HG03066 (cell line): Measurements from ENCODE around the gene TLL2.

Source experiments
- ATAC-seq: cut with Tn5 transposase; IDR thresholded peaks from one replicate; pipeline ENCODE4 v1.9.1; 2021; ENCODE audit warnings: low read depth; ENCODE audit not compliant: unreplicated experiment

TLL2 gene

GRCh38 chr10:96509017-96509641 is 4.6 kb downstream of the TLL2 start:
- ATAC-seq, result no peak

GRCh38 chr10:96507044-96507443 is 6.7 kb downstream of the TLL2 start:
- no peak for ATAC-seq

GRCh38 chr10:96505150-96506136 is 8.3 kb downstream of the TLL2 start:
- no peak for ATAC-seq

DNA sequence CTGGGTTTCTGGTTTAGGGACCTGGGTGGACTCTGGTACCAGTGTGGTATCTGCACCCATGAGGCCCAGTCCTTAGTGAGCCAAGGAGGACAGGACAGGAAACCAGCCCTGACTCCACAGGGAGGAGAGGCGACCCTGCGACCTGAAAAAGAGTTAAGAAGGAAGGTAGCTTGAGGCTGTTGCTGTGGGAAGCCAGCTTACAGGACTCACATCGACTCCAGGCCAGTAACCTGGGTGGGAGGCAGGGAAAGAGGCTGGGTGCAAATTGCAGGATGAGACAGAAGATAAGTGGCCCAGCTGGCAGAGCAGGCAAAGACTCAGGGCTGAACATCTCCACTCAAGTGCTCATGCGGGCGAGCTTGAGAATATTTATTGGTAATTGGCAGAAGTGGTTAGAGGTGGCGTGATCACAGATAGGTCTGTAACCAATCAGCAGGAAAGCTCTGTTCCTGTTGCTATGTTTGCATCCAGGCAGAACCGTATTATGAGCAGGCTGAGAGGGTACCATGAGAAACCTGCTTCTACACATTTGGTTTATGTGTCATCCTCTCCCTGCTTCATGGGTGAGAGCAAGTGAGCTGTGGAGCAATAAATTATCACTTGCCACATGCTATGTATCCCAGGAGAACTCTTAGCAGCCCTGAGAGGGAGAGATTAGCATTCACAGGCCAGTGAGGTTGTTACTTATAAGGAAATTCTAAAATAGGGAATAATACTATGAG is 11.0 kb downstream of the TLL2 start:
- ATAC-seq, result no peak

DNA sequence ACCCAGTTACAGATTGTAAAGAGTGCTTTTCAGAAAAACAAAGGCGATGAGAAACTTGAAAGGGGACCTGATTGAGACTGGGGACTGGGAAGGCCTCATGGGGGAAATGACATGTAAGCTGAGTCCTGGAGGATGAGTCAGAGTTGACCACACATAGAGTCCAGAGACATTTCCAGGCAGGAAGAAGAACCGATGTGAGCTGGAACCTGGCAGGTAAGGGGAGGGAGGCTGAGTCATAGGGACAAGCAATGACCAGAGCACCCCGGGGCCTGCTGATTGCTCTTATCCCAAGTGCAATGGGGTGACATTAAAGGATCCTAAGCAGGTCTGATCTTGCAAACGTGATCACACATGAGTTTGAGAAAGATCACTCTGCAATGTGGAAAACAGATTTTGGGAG is 11.7 kb downstream of the TLL2 start:
- no peak for ATAC-seq

DNA sequence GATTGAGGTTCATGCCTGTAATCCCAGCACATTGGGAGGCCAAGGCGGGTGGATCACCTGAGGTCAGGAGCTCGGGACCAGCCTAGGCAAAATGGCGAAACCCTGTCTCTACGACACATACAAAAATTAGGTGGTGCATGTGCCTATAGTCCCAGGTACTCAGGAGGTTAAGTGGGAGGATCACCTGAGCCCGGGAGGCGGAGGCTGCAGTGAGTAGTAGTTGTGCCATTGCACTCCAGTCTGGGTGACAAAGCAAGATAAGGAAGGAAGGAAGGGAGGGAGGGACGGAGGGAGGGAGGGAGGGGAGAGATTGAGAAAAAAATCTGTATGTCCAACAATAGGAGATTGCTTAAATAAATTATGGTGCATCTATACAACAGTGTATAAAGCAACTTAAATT is 13.2 kb downstream of the TLL2 start:
- no peak for ATAC-seq

DNA sequence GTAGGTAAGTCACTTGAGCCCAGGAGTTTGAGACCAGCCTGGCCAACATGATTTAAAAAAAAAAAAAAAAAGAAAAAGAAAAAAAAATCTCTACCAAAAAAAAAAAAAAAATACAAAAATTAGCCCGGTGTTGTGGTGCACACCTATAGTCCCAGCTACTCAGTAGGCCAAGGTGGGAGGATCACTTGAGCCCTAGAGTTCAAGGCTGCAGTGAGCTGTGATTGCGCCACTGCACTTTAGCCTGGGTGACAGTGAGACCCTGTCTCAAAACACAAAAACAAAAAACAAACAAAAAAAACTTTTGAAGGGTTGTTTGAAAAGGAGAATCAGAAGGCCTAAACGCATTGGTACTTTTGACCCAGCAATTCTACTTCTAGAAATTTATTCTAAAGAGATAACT is 13.7 kb downstream of the TLL2 start:
- no peak for ATAC-seq

DNA sequence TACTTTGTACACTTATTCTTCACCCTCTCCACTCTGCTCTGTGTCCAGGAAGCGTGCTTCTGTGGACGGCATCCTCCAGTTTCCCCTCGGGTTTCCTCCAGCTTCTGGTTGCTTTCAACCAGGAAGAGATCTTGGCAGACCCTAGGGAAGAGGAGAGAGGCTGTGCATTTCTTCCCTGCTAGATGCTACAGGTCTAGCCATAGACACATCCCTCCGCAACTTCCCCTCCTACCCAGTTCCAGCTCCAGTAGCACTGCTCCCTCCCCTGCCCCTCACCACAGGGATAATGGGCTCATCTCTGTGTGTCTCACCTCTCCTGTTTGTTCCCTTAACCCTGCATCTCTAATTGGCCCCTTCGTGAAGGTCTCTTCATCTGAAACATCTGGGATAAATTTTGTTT is 16.3 kb downstream of the TLL2 start:
- no peak for ATAC-seq

DNA sequence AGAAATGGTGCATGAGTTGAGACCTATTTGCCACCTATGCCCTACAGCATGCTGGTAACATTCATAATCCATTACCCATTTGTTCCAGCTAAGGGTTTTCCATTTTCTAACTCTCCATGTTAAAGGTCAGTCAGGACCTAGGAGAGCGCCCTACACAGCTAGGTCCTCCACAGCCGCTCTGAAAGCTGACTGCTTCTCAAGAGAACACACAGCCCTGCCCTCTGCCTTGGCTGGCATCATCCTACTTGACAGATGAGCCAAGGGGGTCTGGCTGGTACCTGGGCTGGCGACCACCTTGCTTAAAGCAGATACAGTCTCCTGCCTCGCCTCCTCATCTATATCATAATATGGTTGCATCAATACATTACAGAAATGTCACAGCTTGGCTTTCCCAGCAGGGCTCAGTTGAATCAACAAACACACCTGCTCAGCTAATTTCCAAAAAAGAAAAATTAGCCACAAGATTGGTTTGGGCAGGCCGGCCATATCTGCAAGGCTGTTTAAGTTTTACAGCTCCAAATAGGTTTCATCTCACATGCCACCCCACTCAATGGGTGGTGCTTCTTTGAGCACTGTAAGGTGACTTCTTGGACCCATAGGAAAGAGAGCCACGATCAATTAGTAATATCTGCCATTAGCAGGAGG is 17.3 kb downstream of the TLL2 start:
- ATAC-seq, result no peak

- ATAC-seq, result no peak
Observed at GRCh38 chr10:96495544-96495943, 18.2 kb downstream of the TLL2 start.

DNA sequence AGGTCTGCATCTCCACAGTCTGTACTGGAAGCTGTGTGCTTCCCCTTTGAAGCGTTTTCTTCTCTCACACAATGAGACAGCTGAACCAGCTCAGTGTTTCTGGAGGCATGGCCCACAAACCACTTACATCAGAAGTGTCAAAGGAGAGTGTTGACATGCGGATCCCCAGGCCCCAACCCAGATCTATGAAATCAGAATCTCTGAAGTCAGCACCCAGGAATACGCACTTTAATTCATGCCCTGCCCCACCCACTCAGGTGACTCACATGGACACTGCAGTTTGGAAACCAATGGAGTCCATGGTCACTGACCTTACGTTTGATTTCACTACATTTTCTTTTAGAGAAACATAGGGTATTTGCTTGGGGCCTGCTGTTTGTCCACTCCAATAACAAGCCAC is 19.0 kb downstream of the TLL2 start:
- no peak for ATAC-seq

DNA sequence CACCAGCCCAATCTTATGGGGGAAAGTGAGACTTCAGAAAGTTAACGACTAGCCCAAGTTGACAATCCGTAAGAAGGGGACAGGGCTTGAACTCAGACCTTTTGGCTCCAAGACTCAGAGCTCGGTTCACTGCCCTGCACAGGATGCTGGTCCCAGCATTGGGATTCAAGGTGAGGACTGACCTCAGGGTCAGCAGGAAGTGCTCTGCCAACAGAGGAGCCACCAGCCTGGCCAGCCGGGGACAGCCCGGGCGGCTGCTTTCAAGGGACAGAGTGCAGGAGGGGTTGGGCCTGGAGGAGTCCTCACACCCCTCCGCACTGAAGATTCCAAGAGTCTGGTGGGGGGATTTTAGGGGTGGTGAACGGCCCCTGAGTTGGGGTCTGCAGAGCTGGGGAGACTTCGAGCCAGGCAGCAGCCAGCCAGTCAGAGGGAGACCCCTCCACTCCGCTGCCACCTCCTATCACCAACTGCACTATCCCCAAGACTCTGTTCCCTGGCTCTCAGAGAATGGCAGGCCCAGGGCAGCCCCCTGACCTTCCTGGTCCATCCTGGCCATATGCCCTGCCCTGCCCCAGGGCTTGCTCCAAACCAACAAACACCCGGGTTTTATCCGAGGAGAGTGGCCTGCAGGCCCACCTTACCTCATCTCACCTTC is 19.7 kb downstream of the TLL2 start:
- no peak for ATAC-seq

DNA sequence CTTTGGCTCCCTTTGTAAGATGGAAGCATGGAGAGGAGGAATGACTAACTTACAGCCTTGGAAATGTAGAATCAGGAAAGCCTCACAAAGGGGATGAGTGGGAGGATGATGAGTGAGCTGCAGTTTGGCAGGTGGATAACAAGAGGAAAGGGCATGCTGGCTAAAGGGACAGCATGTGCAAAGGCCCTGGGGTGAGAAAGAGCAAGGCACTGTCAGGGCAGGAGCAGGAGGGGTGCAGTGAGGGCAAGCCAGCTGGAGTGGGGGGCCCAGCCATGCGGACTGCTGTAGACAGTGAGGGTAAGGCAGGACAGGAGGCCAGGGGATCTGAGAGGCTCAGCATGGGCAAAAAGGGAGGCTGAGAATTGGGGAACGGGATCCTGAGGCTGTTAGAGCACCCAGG is 20.5 kb downstream of the TLL2 start:
- ATAC-seq, result no peak

- no peak for ATAC-seq
Observed at GRCh38 chr10:96491303-96491702, 22.4 kb downstream of the TLL2 start.

- ATAC-seq, result no peak
Observed at GRCh38 chr10:96488161-96488935, 25.4 kb downstream of the TLL2 start.

- ATAC-seq, result no peak
Observed at GRCh38 chr10:96482815-96483588, 30.7 kb downstream of the TLL2 start.

DNA sequence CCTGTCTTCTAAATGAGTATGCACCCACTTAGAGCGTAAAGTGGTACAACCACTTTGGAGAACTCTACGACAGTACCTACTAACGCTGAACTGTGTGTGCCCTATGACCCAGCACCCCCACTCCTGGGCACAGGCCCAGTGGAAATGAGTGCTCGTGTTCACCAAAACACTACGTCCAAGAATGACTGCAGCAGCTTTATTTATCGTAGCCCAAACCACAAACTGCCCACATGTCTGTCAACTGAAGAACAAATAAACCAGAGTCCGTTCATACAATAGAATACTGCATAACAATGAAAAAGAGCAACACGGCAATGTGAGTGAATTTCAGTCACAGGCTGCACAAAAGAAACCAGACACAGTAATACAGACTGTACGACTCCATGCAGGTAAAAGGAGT is 35.4 kb downstream of the TLL2 start:
- ATAC-seq, result no peak

- ATAC-seq, result no peak
Observed at GRCh38 chr10:96473866-96474265, 39.9 kb downstream of the TLL2 start.
